ENCODE results near the gene PCBP3. TPM values are rescaled to one million over a fixed set of nuclear protein-coding genes. Genes with fewer than 3 reads are reported as not detected.
A peak's percentile ranks its signal among the peaks of the same experiment; 100 is the strongest.

The PCBP3 gene
- total RNA-seq, 1 experiment from 2014 or later, result 10.9 TPM

GRCh38 chr21:45859041-45859761 is 215.7 kb downstream of the PCBP3 start:
- Histone ChIP-seq H3K27me3 (ENCODE audit: insufficient read depth, low read length) (no peaks in the 10 kb centered on the region), H3K23me2 (ENCODE audit: insufficient read length, low read depth, low read length, poor library complexity, severe bottlenecking) (no peaks in the 10 kb centered on the region), H2BK120ac (ENCODE audit: low read depth, low read length, poor library complexity, severe bottlenecking) (no peak overlapping the region), H2BK5ac (ENCODE audit: insufficient read length, low read length) (no peak overlapping the region), H3K4me1 (ENCODE audit: insufficient read depth, low read length) (no peaks in the 10 kb centered on the region), H3K79me2 (ENCODE audit: insufficient read depth, low read length) (no peaks in the 10 kb centered on the region), H4K91ac (ENCODE audit: insufficient read length, low read depth, low read length) (no peak overlapping the region), H3K14ac (ENCODE audit: insufficient read depth, low read length) (no peak overlapping the region), H3K9me3 (ENCODE audit: control insufficient read depth, low read depth, low read length) (no peaks in the 10 kb centered on the region), H2BK15ac (ENCODE audit: low read depth, low read length) (no peak overlapping the region), H2BK20ac (ENCODE audit: low read depth, low read length, poor library complexity, severe bottlenecking) (no peak overlapping the region), H2BK12ac (ENCODE audit: insufficient read length, low read depth, low read length) (no peak overlapping the region), H3K27ac (ENCODE audit: insufficient read length, low read depth, low read length) (no peak overlapping the region), H3T11ph (ENCODE audit: low read length) (no peak overlapping the region), H4K20me1 (ENCODE audit: control insufficient read depth, insufficient read depth, insufficient read length) (no peaks in the 10 kb centered on the region), H3K79me1 (ENCODE audit: insufficient read depth, low read depth, low read length, poor library complexity, severe bottlenecking) (no peaks in the 10 kb centered on the region), H3K9ac (ENCODE audit: extremely low read depth, insufficient read length, low read length) (no peak overlapping the region), H3K18ac (ENCODE audit: insufficient read length, low read depth, low read length) (no peak overlapping the region), H3K4me2 (ENCODE audit: insufficient read depth, insufficient read length, low read length) (no peak overlapping the region), H2AK5ac (ENCODE audit: insufficient read length, low read length) (no peak overlapping the region), H3K23ac (ENCODE audit: insufficient read length, low read depth, low read length) (no peak overlapping the region), H4K5ac (ENCODE audit: insufficient read length, low read depth, low read length) (no peak overlapping the region), H3K56ac (ENCODE audit: insufficient read length, low read depth, low read length) (no peak overlapping the region), H2AFZ (ENCODE audit: low read length) (no peak overlapping the region), H3K4ac (ENCODE audit: low read depth, low read length) (no peak overlapping the region), H4K8ac (replicated peaks; ENCODE audit: insufficient read length, low read depth, low read length) (no peak overlapping the region)
- WGBS (ENCODE audit: extremely low coverage, insufficient read length, low lambda C conversion rate), result no CpG with 5 or more reads among the region's 21 CpGs
- 0 out of 3 replicates have a peak, but pooled peaks have one; percentile 23 for TF ChIP-seq CTCF (conservative IDR thresholded peaks at IDR 0.05)
- no peaks in the 10 kb centered on the region; the same call in 1 of the 2 replicates for H3K27me3 Mint-ChIP-seq (ENCODE audit: low read depth)
- H3K4me1 Mint-ChIP-seq, result peaks cover 33 to 34% of the 10 kb centered on the region in 2 experiments
- H3K9me3 Mint-ChIP-seq, result no peaks in the 10 kb centered on the region
- DNase-seq, result no peak
- no peak overlapping the region for H3K27ac Mint-ChIP-seq
- H3K4me3 Mint-ChIP-seq, result no peak overlapping the region
- H3K36me3 Mint-ChIP-seq (ENCODE audit: insufficient read depth in 1 of 3, low read depth in 3 of 3), result no peaks in the 10 kb centered on the region
